Activated CD4-positive, alpha-beta T cell treated with anti-CD3 and anti-CD28 coated beads for 36 hours (primary cell): Measurements from ENCODE around the gene REEP1. TPM values are rescaled to one million over a fixed set of nuclear protein-coding genes. Genes with fewer than 3 reads are reported as not detected.
"Not testable (repeated sequence)": the region's sequence is repeated elsewhere in the genome, so short reads cannot be mapped to it uniquely, and the experiment has no call there.

Source experiments
- ATAC-seq: fragments of 200-7000 bp; cut with Tn5 transposase; one replicate; pipeline ENCODE4 v1.10.0; 2021; ENCODE audit warnings: mild to moderate bottlenecking, moderate library complexity
- CTCF ChIA-PET: fragments of 350-600 bp; sonication (Branson Sonifier 250); formaldehyde crosslinking; loops from one replicate; lab custom pipeline; 2021; ENCODE audit warnings: antibody characterized with exemption; lab: Charles Lee
- POLR2A ChIA-PET: fragments of 350-600 bp; sonication (Branson Sonifier 250); formaldehyde crosslinking; loops from one replicate; lab custom pipeline; 2021; ENCODE audit warnings: antibody characterized with exemption, inconsistent platforms; lab: Charles Lee
- DNase-seq: peaks from one replicate; pipeline ENCODE4 v3.0.0-alpha.2; 2020
- H3K27ac Mint-ChIP-seq: one replicate; pipeline ENCODE4 v1.8.0; 2021; ENCODE audit warnings: mixed read lengths
- H3K27me3 Mint-ChIP-seq: one replicate; pipeline ENCODE4 v1.8.0; 2021; ENCODE audit warnings: mixed read lengths
- H3K36me3 Mint-ChIP-seq: one replicate; pipeline ENCODE4 v1.8.0; 2021; ENCODE audit warnings: low read depth, mixed read lengths
- H3K4me1 Mint-ChIP-seq: one replicate; pipeline ENCODE4 v1.8.0; 2021; ENCODE audit warnings: mixed read lengths
- H3K4me3 Mint-ChIP-seq: one replicate; pipeline ENCODE4 v1.8.0; 2021; ENCODE audit warnings: mild to moderate bottlenecking, moderate library complexity, mixed read lengths
- H3K9me3 Mint-ChIP-seq: one replicate; pipeline ENCODE4 v1.8.0; 2021; ENCODE audit warnings: low read depth, mixed read lengths
- intact Hi-C, 2 experiments: fragments of 100-400 bp; cut with DNase I in 1 of 2; cut with micrococcal nuclease in 1 of 2; formaldehyde crosslinking; loops; one replicate each; pipeline versions ENCODE4 v1.14.2 to v1.15.1; 2022 to 2024; cut with DNase I, micrococcal nuclease
- total RNA-seq, 2 experiments: library from RNA; stranded (reverse); gene quantifications; one replicate each; pipeline ENCODE4 v1.2.3, GENCODE V29; 2021

The REEP1 gene
- total RNA-seq, 2 experiments from 2014 or later, result 0.19 to 0.30 TPM

GRCh38 chr2:86229221-86229620 is 108.2 kb downstream of the REEP1 start:
- Mint-ChIP-seq H3K27me3 (no peaks in the 10 kb centered on the region), H3K4me1 (peaks cover 12% of the 10 kb centered on the region), H3K4me3 (no peak overlapping the region), H3K27ac (no peak overlapping the region), H3K9me3 (no peaks in the 10 kb centered on the region), H3K36me3 (no peaks in the 10 kb centered on the region)
- ChIA-PET POLR2A (no interaction called here), CTCF (interaction anchor here (0.7 to 1.0 kb wide), 2 partner anchors 8 to 188 kb away, joined by 4 read pairs; no protein-coding TSS in a partner anchor)
- intact Hi-C loops, result no loop called here
- DNase-seq (no peak), ATAC-seq (no peak)

DNA sequence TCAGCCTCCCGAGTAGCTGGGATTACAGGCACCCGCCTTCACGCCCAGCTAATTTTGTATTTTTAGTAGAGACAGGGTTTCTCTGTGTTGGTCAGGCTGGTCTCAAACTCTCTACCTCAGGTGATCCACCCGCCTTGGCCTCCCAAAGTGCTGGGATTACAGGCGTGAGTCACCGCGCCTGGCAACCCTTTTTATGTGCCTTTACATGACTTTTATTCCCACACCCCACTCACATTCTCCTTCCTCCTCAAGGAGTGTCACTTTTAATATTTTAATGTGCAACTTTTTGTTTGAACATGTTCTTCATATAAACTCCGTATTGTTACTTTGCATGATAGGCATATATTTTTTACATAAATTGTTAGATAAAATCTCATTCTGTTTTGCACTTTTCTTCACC is 108.9 kb downstream of the REEP1 start:
- intact Hi-C loops, POLR2A ChIA-PET, H3K9me3 Mint-ChIP-seq: not testable (repeated sequence)

GRCh38 chr2:86227685-86228084 is 109.7 kb downstream of the REEP1 start:
- Mint-ChIP-seq H3K27ac (no peak overlapping the region), H3K4me1 (peaks cover 12% of the 10 kb centered on the region), H3K4me3 (no peak overlapping the region), H3K27me3 (no peaks in the 10 kb centered on the region), H3K36me3 (no peaks in the 10 kb centered on the region), H3K9me3 (no peaks in the 10 kb centered on the region)
- no peak for DNase-seq
- CTCF ChIA-PET, result no interaction called here
- no peak for ATAC-seq
- intact Hi-C loops, result no loop called here
- POLR2A ChIA-PET, result no interaction called here

More for the DNA sequence above, 108.9 kb downstream of the REEP1 start:
- H3K27ac Mint-ChIP-seq, CTCF ChIA-PET, ATAC-seq, H3K4me3 Mint-ChIP-seq, H3K36me3 Mint-ChIP-seq, H3K27me3 Mint-ChIP-seq, DNase-seq: not testable (repeated sequence)
- H3K4me1 Mint-ChIP-seq, result peaks cover 12% of the 10 kb centered on the region

DNA sequence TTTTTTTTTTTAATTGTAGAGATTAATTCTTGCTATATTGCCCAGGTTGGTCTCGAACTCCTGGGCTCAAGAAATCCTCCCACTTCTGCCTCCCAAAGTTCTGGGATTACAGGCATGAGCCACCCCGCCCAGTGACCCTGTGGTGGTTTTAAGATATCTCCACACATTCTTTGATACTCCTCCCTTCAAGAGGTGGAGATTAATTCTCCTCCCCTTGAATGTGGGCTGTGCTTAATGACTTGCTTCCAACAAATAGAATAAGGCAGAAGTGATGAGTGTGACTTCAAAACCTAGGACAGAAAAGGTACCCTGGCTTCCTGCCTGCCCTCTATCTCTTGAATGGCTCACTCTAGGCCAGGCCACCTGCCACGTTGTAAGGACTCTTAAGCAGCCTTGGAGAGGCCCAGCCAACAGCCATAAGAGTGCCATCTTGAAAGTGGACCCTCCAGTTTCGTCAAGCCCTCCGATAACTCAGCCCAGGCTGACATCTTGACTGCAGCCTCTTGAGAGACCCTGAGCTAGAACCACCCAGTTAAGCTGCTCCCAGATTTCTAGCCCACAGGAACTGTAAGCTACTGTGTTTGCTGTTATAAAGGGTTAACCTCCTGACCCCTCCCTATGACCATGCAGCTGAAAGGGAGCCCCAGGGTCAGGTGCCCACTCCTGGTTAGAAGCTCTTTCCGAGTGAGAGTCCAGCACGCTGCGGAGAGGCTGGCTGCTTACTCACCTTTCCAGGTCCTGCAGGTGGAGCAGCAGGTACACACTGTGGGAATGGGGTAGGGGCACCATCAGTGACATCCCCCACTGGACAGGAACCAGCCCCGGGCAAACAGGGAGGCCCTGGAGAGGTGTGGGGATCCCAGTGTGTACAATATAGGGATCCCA is 110.5 kb downstream of the REEP1 start:
- Mint-ChIP-seq H3K27ac (no peak overlapping the region), H3K4me3 (no peak overlapping the region), H3K9me3 (no peaks in the 10 kb centered on the region), H3K27me3 (no peaks in the 10 kb centered on the region), H3K4me1 (peaks cover 12% of the 10 kb centered on the region), H3K36me3 (no peaks in the 10 kb centered on the region)
- no peak for ATAC-seq
- ChIA-PET POLR2A (no interaction called here), CTCF (interaction anchor here (1.8 kb wide), 1 partner anchor 70 kb away, joined by 4 read pairs; no protein-coding TSS in a partner anchor)
- DNase-seq, result no peak
- intact Hi-C loops, result no loop called here

GRCh38 chr2:86226070-86226469 is 111.4 kb downstream of the REEP1 start:
- ChIA-PET POLR2A (interaction anchor here (0.5 to 0.6 kb wide), 2 partner anchors 22 to 215 kb away, joined by 5 read pairs; no protein-coding TSS in a partner anchor), CTCF (interaction anchor here (1.8 kb wide), 1 partner anchor 71 kb away, joined by 4 read pairs; no protein-coding TSS in a partner anchor)
- H3K9me3 Mint-ChIP-seq, result no peaks in the 10 kb centered on the region
- no peaks in the 10 kb centered on the region for H3K36me3 Mint-ChIP-seq
- DNase-seq (no peak), ATAC-seq (no peak)
- H3K27ac Mint-ChIP-seq, result no peak overlapping the region
- no peak overlapping the region for H3K4me3 Mint-ChIP-seq
- H3K4me1 Mint-ChIP-seq, result peaks cover 14% of the 10 kb centered on the region
- H3K27me3 Mint-ChIP-seq, result no peaks in the 10 kb centered on the region
- intact Hi-C loops, result no loop called here

DNA sequence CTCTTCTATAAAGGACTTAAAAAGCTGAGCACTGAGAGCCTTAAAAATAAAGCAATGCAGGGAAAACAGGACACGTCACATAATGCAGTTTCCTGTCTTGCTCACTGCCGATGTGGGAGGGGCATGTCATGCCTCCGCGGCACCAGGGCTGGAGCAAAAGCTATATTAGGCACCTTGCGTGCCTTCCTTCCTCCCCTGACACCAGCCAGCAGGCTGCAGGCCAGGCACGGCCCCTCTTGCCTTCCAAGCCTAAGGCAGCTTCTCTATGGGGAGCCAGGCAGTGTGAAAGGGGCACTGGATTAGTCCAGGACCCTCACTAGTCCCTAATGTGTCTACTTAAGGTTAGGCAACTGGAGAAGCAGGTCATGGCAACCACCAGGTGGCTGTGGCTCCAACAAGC is 111.8 kb downstream of the REEP1 start:
- DNase-seq (peak; percentile 79), ATAC-seq (peak; percentile 89)
- peaks cover 14% of the 10 kb centered on the region for H3K4me1 Mint-ChIP-seq
- no peaks in the 10 kb centered on the region for H3K9me3 Mint-ChIP-seq
- ChIA-PET CTCF (interaction anchor here (0.6 to 1.8 kb wide), 3 partner anchors 10 to 72 kb away, joined by 3 to 4 read pairs (median 4); no protein-coding TSS in a partner anchor), POLR2A (interaction anchor here (0.5 to 0.6 kb wide), 2 partner anchors 22 to 215 kb away, joined by 5 read pairs; no protein-coding TSS in a partner anchor)
- H3K27me3 Mint-ChIP-seq, result no peaks in the 10 kb centered on the region
- no peaks in the 10 kb centered on the region for H3K36me3 Mint-ChIP-seq
- H3K27ac Mint-ChIP-seq, result peak overlapping the region; percentile 87
- H3K4me3 Mint-ChIP-seq, result no peak overlapping the region
- intact Hi-C loops, result loop anchor here in 1 of 2 experiments (1.0 kb wide), 1 partner anchor 143 kb away; no protein-coding TSS in a partner anchor

GRCh38 chr2:86224645-86225355 is 112.6 kb downstream of the REEP1 start:
- peak overlapping the region; percentile 87 for H3K27ac Mint-ChIP-seq
- ChIA-PET POLR2A (no interaction called here), CTCF (interaction anchor here (0.6 to 1.8 kb wide), 3 partner anchors 9 to 72 kb away, joined by 3 to 4 read pairs (median 4); no protein-coding TSS in a partner anchor)
- no peaks in the 10 kb centered on the region for H3K27me3 Mint-ChIP-seq
- H3K36me3 Mint-ChIP-seq, result no peaks in the 10 kb centered on the region
- no peak for ATAC-seq
- peaks cover 14% of the 10 kb centered on the region for H3K4me1 Mint-ChIP-seq
- intact Hi-C loops, result loop anchor here in 1 of 2 experiments (1.0 kb wide), 1 partner anchor 144 kb away; no protein-coding TSS in a partner anchor
- DNase-seq, result no peak
- H3K9me3 Mint-ChIP-seq, result no peaks in the 10 kb centered on the region
- H3K4me3 Mint-ChIP-seq, result no peak overlapping the region

GRCh38 chr2:86223927-86224560 is 113.4 kb downstream of the REEP1 start:
- ATAC-seq (no peak), DNase-seq (no peak)
- Mint-ChIP-seq H3K27me3 (no peaks in the 10 kb centered on the region), H3K9me3 (no peaks in the 10 kb centered on the region), H3K27ac (no peak overlapping the region), H3K4me3 (no peak overlapping the region), H3K4me1 (peaks cover 14% of the 10 kb centered on the region), H3K36me3 (no peaks in the 10 kb centered on the region)
- ChIA-PET CTCF (no interaction called here), POLR2A (no interaction called here)
- intact Hi-C loops, result no loop called here

- no peak overlapping the region for H3K27ac Mint-ChIP-seq
- POLR2A ChIA-PET, result no interaction called here
- intact Hi-C loops, result no loop called here
Measured at GRCh38 chr2:86223140-86223926, 114.1 kb downstream of the REEP1 start.

DNA sequence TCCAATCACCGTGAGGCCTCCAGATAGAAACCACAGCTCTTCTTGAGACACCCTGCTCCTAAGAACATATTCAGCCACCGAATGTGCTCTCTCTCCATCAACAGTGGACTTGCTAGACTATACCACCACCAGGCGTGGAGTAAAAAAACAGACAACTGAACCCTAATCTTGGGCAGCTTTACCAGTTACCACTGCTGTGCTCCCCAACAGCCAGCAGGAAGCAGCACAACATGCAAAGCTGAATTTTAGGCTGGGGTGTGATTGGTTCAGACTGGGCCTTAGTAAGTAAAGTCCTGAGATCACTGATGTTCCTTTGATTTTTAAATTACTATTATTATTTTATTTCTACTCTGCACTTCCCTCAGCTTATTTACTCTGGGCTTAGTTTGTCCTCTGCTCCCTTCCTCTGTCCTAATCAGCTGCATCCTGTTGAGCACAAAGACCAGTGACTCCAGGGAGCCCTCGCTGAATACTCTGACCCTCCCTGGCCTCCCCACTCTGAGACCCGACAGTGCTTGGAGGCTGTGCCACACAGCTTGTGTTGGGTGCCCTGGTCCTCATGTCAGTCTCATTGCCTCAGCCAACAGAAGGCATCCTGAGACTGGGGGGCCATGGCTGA is 116.3 kb downstream of the REEP1 start:
- H3K27ac Mint-ChIP-seq, result no peak overlapping the region
- no peaks in the 10 kb centered on the region for H3K36me3 Mint-ChIP-seq
- intact Hi-C loops, result loop anchor here (1.0 kb wide), 3 partner anchors 76 to 147 kb away; partner anchors contain the start of gene REEP1 (in 1 of the 2)
- ATAC-seq, result peak; percentile 78
- H3K27me3 Mint-ChIP-seq, result no peaks in the 10 kb centered on the region
- no peaks in the 10 kb centered on the region for H3K9me3 Mint-ChIP-seq
- ChIA-PET POLR2A (no interaction called here), CTCF (interaction anchor here (0.6 to 3.1 kb wide), 39 partner anchors 8 to 374 kb away, joined by 3 to 24 read pairs (median 3); partner anchors contain the start of genes KDM3A and REEP1)
- no peak overlapping the region for H3K4me3 Mint-ChIP-seq
- peak; percentile 80 for DNase-seq
- H3K4me1 Mint-ChIP-seq, result peaks cover 23% of the 10 kb centered on the region

More at GRCh38 chr2:86223140-86223926, 114.1 kb downstream of the REEP1 start:
- Mint-ChIP-seq H3K4me3 (no peak overlapping the region), H3K36me3 (no peaks in the 10 kb centered on the region), H3K9me3 (no peaks in the 10 kb centered on the region), H3K27me3 (no peaks in the 10 kb centered on the region), H3K4me1 (peaks cover 14% of the 10 kb centered on the region)
- DNase-seq (no peak), ATAC-seq (no peak)
- CTCF ChIA-PET, result interaction anchor here (1.0 to 3.0 kb wide), 3 partner anchors 7 to 144 kb away, joined by 3 to 24 read pairs (median 5); no protein-coding TSS in a partner anchor
